Stimulated activated CD4-positive, alpha-beta T cell treated with anti-CD3 and anti-CD28 coated beads, Interleukin-15, amount 100 ng/mL, for 48 hours (primary cell): Measurements from ENCODE around the gene ABAT.
"Not testable (repeated sequence)": the region's sequence is repeated elsewhere in the genome, so short reads cannot be mapped to it uniquely, and the experiment has no call there.

Experiments
- DNase-seq, 2 donors: peaks; one replicate each; pipeline ENCODE4 v3.0.0-alpha.2; 2020; ENCODE audit warnings: low read depth in 2 of 2

The ABAT gene

GRCh38 chr16:8785408-8785807 is 111.0 kb downstream of the ABAT start:
- DNase-seq: no peak

- DNase-seq: not testable (repeated sequence)
Measured at GRCh38 chr16:8786316-8786715, 111.9 kb downstream of the ABAT start.

GRCh38 chr16:8788578-8789172 is 114.3 kb downstream of the ABAT start:
- no peak for DNase-seq

- DNase-seq: no peak
Measured at GRCh38 chr16:8795091-8795490, 120.7 kb downstream of the ABAT start.

DNA sequence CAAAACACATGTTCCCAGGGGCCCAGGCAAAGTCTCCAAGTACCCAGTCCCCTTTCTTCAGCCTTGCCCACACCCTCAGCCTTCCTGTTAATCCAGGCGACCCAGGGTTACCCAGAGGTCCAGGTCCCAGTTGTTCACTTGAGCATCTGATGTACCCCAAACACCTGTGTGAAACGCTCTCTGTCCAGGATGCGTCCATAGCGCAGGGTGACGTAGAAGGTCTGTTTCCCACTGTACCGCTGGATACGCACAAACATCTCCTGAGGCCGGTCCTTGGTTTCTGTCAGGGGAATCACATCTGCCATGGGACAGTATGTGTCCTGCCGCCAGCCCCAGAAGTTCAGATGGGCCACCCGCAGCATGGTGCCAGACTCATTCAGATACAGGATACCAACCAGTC is 121.4 kb downstream of the ABAT start:
- DNase-seq: no peak

- no peak for DNase-seq
Measured at GRCh38 chr16:8796469-8797363, 122.3 kb downstream of the ABAT start.

DNA sequence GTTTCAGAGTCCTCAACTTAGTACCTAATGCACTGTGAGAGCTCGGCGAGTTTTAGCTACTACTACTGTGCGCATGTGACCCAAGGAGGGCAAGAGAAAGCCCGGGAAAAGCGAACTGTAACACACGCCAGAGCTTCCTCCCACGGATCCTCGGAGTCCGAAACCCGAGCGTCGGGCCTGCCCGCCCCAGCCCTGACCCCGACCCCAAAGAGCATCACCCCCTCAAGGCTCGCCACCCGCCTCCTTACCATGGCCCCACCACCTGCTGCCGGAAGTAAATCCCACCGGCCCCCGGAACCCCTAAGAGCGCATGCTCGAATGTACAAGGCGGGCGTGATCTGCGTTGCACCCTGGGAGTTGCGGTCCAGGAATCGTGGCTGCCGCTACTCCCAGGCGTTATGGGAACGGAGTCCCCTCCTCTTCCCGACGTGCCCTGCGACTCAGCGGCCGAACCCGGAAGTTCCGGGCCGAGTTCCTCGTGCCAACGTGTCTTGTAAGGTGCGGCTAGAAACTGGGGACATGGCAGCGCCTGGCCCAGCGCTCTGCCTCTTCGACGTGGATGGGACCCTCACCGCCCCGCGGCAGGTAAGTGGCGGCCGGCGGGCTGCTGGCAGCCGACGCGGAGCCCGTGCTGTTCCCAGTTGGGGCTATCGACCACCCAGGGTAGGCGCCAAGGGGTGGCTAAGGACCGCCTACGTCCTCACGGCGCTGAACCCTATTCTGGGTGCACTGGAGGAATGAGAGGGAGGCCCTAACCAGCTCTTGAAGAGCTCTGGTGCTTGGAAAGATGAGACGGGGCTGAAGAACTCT is 123.2 kb downstream of the ABAT start, which contains the start of the genes PMM2 and TMEM186:
Gene PMM2, plus strand, starts transcription at position 476 of the 810 bp plus-strand sequence. Its CDS starts 44 bp downstream, at position 520.
Gene TMEM186, minus strand, starts transcription at position 276 of the 810 bp plus-strand sequence. Its CDS starts 25 bp downstream, at position 251.
- DNase-seq: peak; percentile 93

DNA sequence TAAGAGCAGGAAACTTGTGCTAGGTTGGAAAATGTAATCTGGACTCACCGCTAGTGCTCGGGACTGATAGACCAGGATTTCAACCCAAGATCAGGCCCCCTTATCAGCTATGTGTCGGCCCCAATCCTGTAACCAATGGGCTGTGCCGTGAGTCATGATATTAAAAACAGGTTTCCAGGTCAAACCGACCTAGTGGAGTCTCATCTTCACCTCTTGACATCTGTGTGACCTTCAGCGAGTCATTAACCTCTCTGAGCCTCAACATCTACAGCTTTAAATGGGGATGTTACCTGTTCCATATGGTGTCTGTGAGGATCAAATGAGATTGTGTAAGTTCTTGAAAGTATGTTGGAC is 123.7 kb downstream of the ABAT start:
- peak in 1 of 2 donors; percentile 14 for DNase-seq

GRCh38 chr16:8798535-8799157 is 124.2 kb downstream of the ABAT start:
- DNase-seq: no peak

DNA sequence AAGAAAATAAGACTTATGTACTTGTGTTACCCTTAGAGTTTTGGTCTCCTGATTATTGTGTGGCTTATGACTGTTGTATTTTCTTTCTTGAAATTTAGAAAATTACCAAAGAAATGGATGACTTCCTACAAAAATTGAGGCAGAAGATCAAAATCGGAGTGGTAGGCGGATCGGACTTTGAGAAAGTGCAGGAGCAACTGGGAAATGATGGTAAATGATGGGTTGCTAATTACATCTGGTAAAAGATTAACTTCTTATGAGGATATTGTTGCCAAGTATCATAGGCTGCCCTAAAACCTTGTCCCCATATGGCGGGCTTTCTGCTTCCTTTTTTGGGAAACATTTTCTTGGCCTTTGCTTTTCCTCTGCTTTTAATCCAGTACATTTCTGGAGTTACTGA is 127.3 kb downstream of the ABAT start:
- no peak for DNase-seq

DNA sequence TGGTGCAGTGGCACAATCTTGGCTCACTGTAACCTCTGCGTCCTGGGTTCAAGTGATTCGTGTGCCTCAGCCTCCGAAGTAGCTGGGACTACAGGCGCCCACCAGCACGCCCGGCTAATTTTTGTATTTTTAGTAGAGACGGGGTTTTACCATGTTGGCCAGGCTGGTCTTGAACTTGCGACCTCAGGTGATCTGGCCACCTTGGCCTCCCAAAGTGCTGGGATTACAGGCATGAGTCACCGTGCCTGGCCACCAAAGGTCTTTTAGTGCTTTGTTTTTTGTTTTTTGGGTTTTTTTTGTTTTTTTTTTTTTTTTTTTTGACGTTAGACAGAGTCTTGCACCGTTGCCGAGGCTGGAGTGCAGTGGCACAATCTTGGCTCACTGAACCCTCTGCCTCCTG is 129.3 kb downstream of the ABAT start:
- not testable (repeated sequence) for DNase-seq

GRCh38 chr16:8804313-8804712 is 129.9 kb downstream of the ABAT start:
- DNase-seq: no peak

DNA sequence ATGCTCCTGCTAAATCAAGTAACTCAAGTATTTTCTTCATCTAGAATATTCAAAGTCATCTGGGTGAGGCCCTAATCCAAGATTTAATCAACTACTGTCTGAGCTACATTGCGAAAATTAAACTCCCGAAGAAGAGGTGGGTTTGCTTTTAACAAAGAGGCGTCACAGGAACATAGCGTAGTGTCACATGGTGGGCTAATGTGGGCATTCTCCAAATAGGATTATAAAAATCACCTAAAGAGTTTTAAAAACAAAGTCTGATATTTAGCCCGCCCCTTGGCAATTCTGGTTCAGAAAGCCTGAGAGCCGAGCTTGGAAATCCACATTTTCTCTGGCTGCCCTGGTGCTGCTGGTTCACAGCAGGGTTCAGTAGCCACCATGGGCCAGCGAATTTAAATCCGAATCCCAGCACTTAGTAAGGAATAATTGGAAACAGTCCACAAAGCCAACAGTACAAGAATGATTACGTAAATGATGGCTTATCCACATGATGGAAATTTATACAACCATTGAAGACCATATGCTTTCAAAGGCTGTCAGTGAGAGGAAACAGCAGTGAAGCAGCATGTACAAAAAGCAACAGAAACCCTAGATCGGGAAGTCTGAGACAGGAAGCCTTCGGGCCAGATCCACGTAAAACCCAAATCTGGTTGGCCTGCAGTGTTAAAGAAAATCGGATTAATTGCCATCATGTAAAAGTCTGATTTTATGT is 132.0 kb downstream of the ABAT start:
- DNase-seq: no peak

GRCh38 chr16:8807189-8807588 is 132.8 kb downstream of the ABAT start:
- no peak for DNase-seq

GRCh38 chr16:8808009-8808408 is 133.6 kb downstream of the ABAT start:
- DNase-seq: no peak

DNA sequence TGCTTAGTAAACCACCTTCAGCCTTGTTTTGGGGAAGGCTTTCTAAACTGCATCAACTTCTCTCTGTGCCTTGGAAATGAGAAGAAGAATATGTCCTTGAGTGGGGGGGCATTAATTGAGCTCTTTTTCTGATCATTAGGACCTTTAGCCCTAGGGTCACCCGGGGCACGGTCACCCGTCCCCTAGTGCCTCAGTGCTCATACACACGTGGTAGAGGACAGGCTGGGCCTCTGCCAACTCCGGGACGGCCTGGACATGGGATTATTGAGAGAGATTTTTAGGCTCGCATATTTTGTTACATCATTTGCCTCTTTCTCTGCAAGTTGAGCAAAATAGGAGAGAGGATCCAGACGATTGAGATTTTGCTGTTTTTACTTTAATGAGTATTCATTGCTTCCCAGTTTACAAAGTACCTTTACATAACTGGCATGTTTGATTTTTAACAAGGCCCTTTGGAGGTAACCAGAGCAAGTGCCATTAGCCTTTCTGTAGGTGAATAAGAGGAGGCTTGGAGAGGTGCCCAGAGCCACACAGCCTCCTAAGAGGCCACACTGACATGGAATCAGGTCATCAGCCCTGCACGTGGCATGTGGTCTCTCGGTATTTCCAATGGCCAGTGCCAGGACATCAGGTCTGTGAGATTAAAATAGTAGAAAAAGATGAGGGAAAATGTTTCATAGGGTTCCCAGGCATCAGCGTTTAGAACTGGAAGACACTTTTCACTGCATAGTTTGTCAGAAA is 134.4 kb downstream of the ABAT start:
- DNase-seq: no peak

GRCh38 chr16:8812162-8812843 is 137.9 kb downstream of the ABAT start:
- no peak for DNase-seq

GRCh38 chr16:8814095-8814806 is 139.8 kb downstream of the ABAT start:
- no peak for DNase-seq

GRCh38 chr16:8816967-8817655 is 142.7 kb downstream of the ABAT start:
- no peak for DNase-seq
